Measurements from ENCODE around the gene BACH2. TPM values are rescaled to one million over a fixed set of nuclear protein-coding genes. Genes with fewer than 3 reads are reported as not detected.
A peak's percentile ranks its signal among the peaks of the same experiment; 100 is the strongest.

The BACH2 gene
- total and polyA plus RNA-seq, 2 donors (not counting 1 experiment from before 2014, with no cell fraction given), result 2.2 to 2.6 TPM

GRCh38 chr6:90098001-90098531 lies 198.6 kb downstream of the BACH2 start:
- no peaks in the 10 kb centered on the region for H3K79me2 ChIP-seq (ENCODE audit: control insufficient read depth, insufficient read depth, low read length)
- H3K9me3 ChIP-seq (ENCODE audit: control insufficient read depth, insufficient read depth, low read depth, low read length), result no peaks in the 10 kb centered on the region
- no peaks in the 10 kb centered on the region for H3K27me3 ChIP-seq (ENCODE audit: control insufficient read depth, insufficient read depth, low read length)
- DNase-seq (ENCODE audit: low read depth in 2 of 2), result peak; percentile 98 to 99
- peaks cover 17% of the 10 kb centered on the region for H3K4me1 ChIP-seq (ENCODE audit: control insufficient read depth, extremely low read depth, insufficient read depth, low read length)
- no peak overlapping the region for H3K9ac ChIP-seq (ENCODE audit: insufficient read depth, low read length)
- H2AFZ ChIP-seq (ENCODE audit: low read length), result no peak overlapping the region
- no peak overlapping the region for H3K4me2 ChIP-seq (ENCODE audit: extremely low read depth, insufficient read depth, low read length)
- H3K36me3 ChIP-seq (ENCODE audit: control insufficient read depth, insufficient read depth, low read length), result no peaks in the 10 kb centered on the region
- peak overlapping the region; percentile 69 for H3K27ac ChIP-seq (ENCODE audit: insufficient read depth, low read length)
- H3K4me3 ChIP-seq (replicated peaks in 1 of 4; ENCODE audit: control extremely low read depth in 1 of 4, insufficient read depth in 1 of 4, low read depth in 3 of 4, low read length in 4 of 4), result no peak overlapping the region
- TF ChIP-seq EZH2 (IDR thresholded peaks at IDR 0.05; ENCODE audit: low read length, missing control alignments) (no peak), CTCF (conservative IDR thresholded peaks at IDR 0.05 in 1 of 2, IDR thresholded peaks at IDR 0.05 in 1 of 2; ENCODE audit: low read depth in 1 of 2, low read length in 2 of 2) (peak; percentile 59 to 69)
- H4K20me1 ChIP-seq (ENCODE audit: control insufficient read depth, extremely low read depth, insufficient read depth, low read length), result no peaks in the 10 kb centered on the region

GRCh38 chr6:90097356-90097755 lies 199.3 kb downstream of the BACH2 start:
- DNase-seq (ENCODE audit: low read depth in 2 of 2), result peak; percentile 26 to 68
- H3K4me3 ChIP-seq (replicated peaks in 1 of 4; ENCODE audit: control extremely low read depth in 1 of 4, insufficient read depth in 1 of 4, low read depth in 3 of 4, low read length in 4 of 4), result no peak overlapping the region
- no peaks in the 10 kb centered on the region for H3K9me3 ChIP-seq (ENCODE audit: control insufficient read depth, insufficient read depth, low read depth, low read length)
- no peaks in the 10 kb centered on the region for H3K27me3 ChIP-seq (ENCODE audit: control insufficient read depth, insufficient read depth, low read length)
- peak overlapping the region; percentile 37 for H3K27ac ChIP-seq (ENCODE audit: insufficient read depth, low read length)
- no peaks in the 10 kb centered on the region for H4K20me1 ChIP-seq (ENCODE audit: control insufficient read depth, extremely low read depth, insufficient read depth, low read length)
- H3K4me1 ChIP-seq (ENCODE audit: control insufficient read depth, extremely low read depth, insufficient read depth, low read length), result peaks cover 15% of the 10 kb centered on the region
- H3K9ac ChIP-seq (ENCODE audit: insufficient read depth, low read length), result no peak overlapping the region
- TF ChIP-seq EZH2 (IDR thresholded peaks at IDR 0.05; ENCODE audit: low read length, missing control alignments) (no peak), CTCF (conservative IDR thresholded peaks at IDR 0.05 in 1 of 2, IDR thresholded peaks at IDR 0.05 in 1 of 2; ENCODE audit: low read depth in 1 of 2, low read length in 2 of 2) (no peak)
- H3K4me2 ChIP-seq (ENCODE audit: extremely low read depth, insufficient read depth, low read length), result peak overlapping the region; percentile 42
- H2AFZ ChIP-seq (ENCODE audit: low read length), result no peak overlapping the region
- H3K79me2 ChIP-seq (ENCODE audit: control insufficient read depth, insufficient read depth, low read length), result no peaks in the 10 kb centered on the region
- no peaks in the 10 kb centered on the region for H3K36me3 ChIP-seq (ENCODE audit: control insufficient read depth, insufficient read depth, low read length)

- no peak for TF ChIP-seq EZH2 (IDR thresholded peaks at IDR 0.05; ENCODE audit: low read length, missing control alignments)
- no peak for TF ChIP-seq CTCF (conservative IDR thresholded peaks at IDR 0.05 in 1 of 2, IDR thresholded peaks at IDR 0.05 in 1 of 2; ENCODE audit: low read depth in 1 of 2, low read length in 2 of 2)
- Histone ChIP-seq H3K9me3 (ENCODE audit: control insufficient read depth, insufficient read depth, low read depth, low read length) (no peaks in the 10 kb centered on the region), H3K4me1 (ENCODE audit: control insufficient read depth, extremely low read depth, insufficient read depth, low read length) (peaks cover 15% of the 10 kb centered on the region), H3K4me2 (ENCODE audit: extremely low read depth, insufficient read depth, low read length) (no peak overlapping the region), H3K4me3 (replicated peaks in 1 of 4; ENCODE audit: control extremely low read depth in 1 of 4, insufficient read depth in 1 of 4, low read depth in 3 of 4, low read length in 4 of 4) (no peak overlapping the region), H3K27ac (ENCODE audit: insufficient read depth, low read length) (peak overlapping the region; percentile 37), H3K36me3 (ENCODE audit: control insufficient read depth, insufficient read depth, low read length) (no peaks in the 10 kb centered on the region), H3K79me2 (ENCODE audit: control insufficient read depth, insufficient read depth, low read length) (no peaks in the 10 kb centered on the region), H4K20me1 (ENCODE audit: control insufficient read depth, extremely low read depth, insufficient read depth, low read length) (no peaks in the 10 kb centered on the region), H3K9ac (ENCODE audit: insufficient read depth, low read length) (no peak overlapping the region), H2AFZ (ENCODE audit: low read length) (no peak overlapping the region), H3K27me3 (ENCODE audit: control insufficient read depth, insufficient read depth, low read length) (no peaks in the 10 kb centered on the region)
- DNase-seq (ENCODE audit: low read depth in 2 of 2), result no peak
Observed at GRCh38 chr6:90096818-90097217, 199.8 kb downstream of the BACH2 start.

Data from fibroblast of lung (primary cell).